Gastroesophageal sphincter (tissue), 4 donors: ENCODE data around the gene SMURF2. TPM values are rescaled to one million over a fixed set of nuclear protein-coding genes. Genes with fewer than 3 reads are reported as not detected.
"Not testable (repeated sequence)": the region's sequence is repeated elsewhere in the genome, so short reads cannot be mapped to it uniquely, and the experiment has no call there.

Experiments
- ATAC-seq: fragments of 150-250 bp; one replicate; pipeline ENCODE4 v1.9.1; 2016; ENCODE audit warnings: mild to moderate bottlenecking, moderate library complexity
- H3K27ac ChIP-seq, 4 donors: fragments of 200-600 bp; sonication (generic) in 3 of 4; 1 replicate in 3 of 4; 2 replicates in 1 of 4; pipeline ENCODE4 v1.5.1; 2016 to 2019
- H3K27me3 ChIP-seq: fragments of 200-600 bp; sonication (generic); one replicate; pipeline ENCODE4 v1.5.1; 2019
- H3K36me3 ChIP-seq, 2 donors: fragments of 200-600 bp; sonication (generic); one replicate each; pipeline ENCODE4 v1.5.1; 2019; ENCODE audit warnings: control low read depth in 1 of 2
- H3K4me1 ChIP-seq, 3 donors: fragments of 200-600 bp; sonication (generic); 1 replicate in 2 of 3; 2 replicates in 1 of 3; pipeline ENCODE4 v1.5.1; 2016 to 2019; ENCODE audit warnings: control low read depth in 2 of 3
- H3K4me3 ChIP-seq, 2 donors: fragments of 200-600 bp; sonication (generic); one replicate each; pipeline ENCODE4 v1.5.1; 2019; ENCODE audit warnings: mild to moderate bottlenecking in 1 of 2, moderate library complexity in 1 of 2
- H3K9me3 ChIP-seq, 3 donors: fragments of 200-600 bp; sonication (generic); one replicate each; pipeline ENCODE4 v1.5.1; 2017 to 2019; ENCODE audit warnings: control low read depth in 2 of 3
- EP300 ChIP-seq: sonication (generic); formaldehyde crosslinking; IDR thresholded peaks from one replicate; pipeline ENCODE4 v1.6.1; 2017; ENCODE audit warnings: antibody characterized with exemption, mild to moderate bottlenecking
- POLR2A ChIP-seq, 2 donors: fragments of 450-650 bp; IDR thresholded peaks; one replicate each; pipeline ENCODE4 v1.6.1; 2017; ENCODE audit warnings: antibody characterized with exemption in 2 of 2, mild to moderate bottlenecking in 2 of 2, moderate library complexity in 1 of 2
- POLR2AphosphoS5 ChIP-seq: sonication (generic); formaldehyde crosslinking; IDR thresholded peaks from one replicate; pipeline ENCODE4 v1.6.1; 2017; ENCODE audit warnings: antibody characterized with exemption
- WGBS, 2 donors: methylation state at CpG; one replicate each; pipeline ENCODE4 v1.1.5; 2018; ENCODE audit warnings: low coverage in 1 of 2; 5-methylcytosine and 5-hydroxymethylcytosine counted together
- total RNA-seq, 4 donors: library from RNA; depleted of rRNA; stranded (reverse); fragments of >200 nt; gene quantifications; one replicate each; pipeline ENCODE4 v1.1.0, GENCODE V29; 2016
- TF ChIP-seq, protein P1 (sequence below), 4 experiments: fragments of 200-600 bp in 2 of 4; fragments of 450-650 bp in 2 of 4; sonication (generic) in 1 of 4; IDR thresholded peaks; one replicate each; pipeline ENCODE4 v1.5.1; 2017 to 2019; ENCODE audit warnings: antibody characterized with exemption in 4 of 4, mild to moderate bottlenecking in 2 of 4, moderate library complexity in 2 of 4

The SMURF2 gene
- total RNA-seq, 4 donors from 2014 or later: 35.0 to 60.8 (median 37.9) TPM

DNA sequence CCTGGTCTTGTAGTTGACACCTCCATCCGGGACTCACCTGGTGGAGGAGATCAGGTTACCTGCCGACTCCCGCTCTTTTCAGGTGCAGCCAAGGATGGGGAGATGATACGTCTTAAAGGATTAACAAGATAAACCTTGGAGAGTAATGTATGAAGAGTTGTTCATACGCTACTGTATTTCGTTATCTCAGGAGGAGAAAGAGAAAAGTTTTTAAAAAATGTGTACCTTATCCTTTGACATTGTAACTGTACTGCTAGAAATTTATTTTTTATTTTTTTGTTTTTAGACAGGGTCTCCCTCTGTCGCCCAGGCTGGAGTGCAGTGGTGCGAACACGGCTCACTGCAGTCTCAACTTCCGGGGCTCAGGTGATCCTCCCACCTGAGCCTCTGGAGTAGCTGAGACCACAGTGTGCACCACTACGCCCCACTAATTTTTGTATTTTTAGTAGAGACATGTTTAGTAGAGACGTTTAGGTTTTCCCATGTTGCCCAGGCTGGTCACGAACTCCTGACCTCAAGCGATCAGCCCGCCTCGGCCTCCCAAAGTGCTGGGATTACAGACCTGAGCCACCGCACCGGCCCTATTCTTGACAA is 764 bp upstream of the SMURF2 start:
- peak overlapping the region in 3 of 4 donors; percentile 93 to 96 (median 96) for H3K27ac ChIP-seq
- H3K4me1 ChIP-seq: peaks cover 0 to 37% (median 16%) of the 10 kb centered on the region in 3 donors
- no peaks in the 10 kb centered on the region for H3K27me3 ChIP-seq
- peak overlapping the region; percentile 83 to 93 for H3K4me3 ChIP-seq
- H3K9me3 ChIP-seq: no peaks in the 10 kb centered on the region
- TF ChIP-seq, protein P1, sequence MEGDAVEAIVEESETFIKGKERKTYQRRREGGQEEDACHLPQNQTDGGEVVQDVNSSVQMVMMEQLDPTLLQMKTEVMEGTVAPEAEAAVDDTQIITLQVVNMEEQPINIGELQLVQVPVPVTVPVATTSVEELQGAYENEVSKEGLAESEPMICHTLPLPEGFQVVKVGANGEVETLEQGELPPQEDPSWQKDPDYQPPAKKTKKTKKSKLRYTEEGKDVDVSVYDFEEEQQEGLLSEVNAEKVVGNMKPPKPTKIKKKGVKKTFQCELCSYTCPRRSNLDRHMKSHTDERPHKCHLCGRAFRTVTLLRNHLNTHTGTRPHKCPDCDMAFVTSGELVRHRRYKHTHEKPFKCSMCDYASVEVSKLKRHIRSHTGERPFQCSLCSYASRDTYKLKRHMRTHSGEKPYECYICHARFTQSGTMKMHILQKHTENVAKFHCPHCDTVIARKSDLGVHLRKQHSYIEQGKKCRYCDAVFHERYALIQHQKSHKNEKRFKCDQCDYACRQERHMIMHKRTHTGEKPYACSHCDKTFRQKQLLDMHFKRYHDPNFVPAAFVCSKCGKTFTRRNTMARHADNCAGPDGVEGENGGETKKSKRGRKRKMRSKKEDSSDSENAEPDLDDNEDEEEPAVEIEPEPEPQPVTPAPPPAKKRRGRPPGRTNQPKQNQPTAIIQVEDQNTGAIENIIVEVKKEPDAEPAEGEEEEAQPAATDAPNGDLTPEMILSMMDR (IDR thresholded peaks at IDR 0.05): no peak
- TF ChIP-seq POLR2A (IDR thresholded peaks at IDR 0.05) (no peak), EP300 (no peak), POLR2AphosphoS5 (no peak)
- ATAC-seq: no peak
- H3K36me3 ChIP-seq: no peaks in the 10 kb centered on the region
- 40 to 66% methylated on average over 5 to 17 of the region's 18 CpGs for WGBS, 2 donors

DNA sequence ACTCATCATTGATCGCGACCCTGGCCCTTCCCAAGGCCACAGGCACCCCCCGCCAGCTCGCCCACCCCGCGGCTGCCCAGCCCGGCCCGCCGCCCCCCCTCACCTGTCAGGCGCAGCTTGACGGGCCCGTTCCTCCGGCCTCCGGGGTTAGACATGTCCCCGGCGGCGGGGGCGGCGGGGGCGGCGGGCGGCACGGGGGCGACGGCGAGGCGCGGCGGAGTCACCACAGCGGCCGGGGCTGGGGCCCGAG is 456 bp downstream of the SMURF2 start:
- Histone ChIP-seq H3K9me3 (no peaks in the 10 kb centered on the region), H3K27ac (peak overlapping the region; percentile 72 to 96 (median 94)), H3K36me3 (no peaks in the 10 kb centered on the region), H3K4me3 (peak overlapping the region; percentile 83 to 93), H3K27me3 (no peaks in the 10 kb centered on the region), H3K4me1 (peaks cover 0 to 50% (median 21%) of the 10 kb centered on the region in 3 donors)
- ATAC-seq: peak; percentile 44
- TF ChIP-seq EP300 (no peak), POLR2A (IDR thresholded peaks at IDR 0.05) (no peak), POLR2AphosphoS5 (no peak)
- TF ChIP-seq, protein P1 (IDR thresholded peaks at IDR 0.05): no peak
- 0% methylated on average over 2 of the region's 32 CpGs for WGBS, 2 donors

DNA sequence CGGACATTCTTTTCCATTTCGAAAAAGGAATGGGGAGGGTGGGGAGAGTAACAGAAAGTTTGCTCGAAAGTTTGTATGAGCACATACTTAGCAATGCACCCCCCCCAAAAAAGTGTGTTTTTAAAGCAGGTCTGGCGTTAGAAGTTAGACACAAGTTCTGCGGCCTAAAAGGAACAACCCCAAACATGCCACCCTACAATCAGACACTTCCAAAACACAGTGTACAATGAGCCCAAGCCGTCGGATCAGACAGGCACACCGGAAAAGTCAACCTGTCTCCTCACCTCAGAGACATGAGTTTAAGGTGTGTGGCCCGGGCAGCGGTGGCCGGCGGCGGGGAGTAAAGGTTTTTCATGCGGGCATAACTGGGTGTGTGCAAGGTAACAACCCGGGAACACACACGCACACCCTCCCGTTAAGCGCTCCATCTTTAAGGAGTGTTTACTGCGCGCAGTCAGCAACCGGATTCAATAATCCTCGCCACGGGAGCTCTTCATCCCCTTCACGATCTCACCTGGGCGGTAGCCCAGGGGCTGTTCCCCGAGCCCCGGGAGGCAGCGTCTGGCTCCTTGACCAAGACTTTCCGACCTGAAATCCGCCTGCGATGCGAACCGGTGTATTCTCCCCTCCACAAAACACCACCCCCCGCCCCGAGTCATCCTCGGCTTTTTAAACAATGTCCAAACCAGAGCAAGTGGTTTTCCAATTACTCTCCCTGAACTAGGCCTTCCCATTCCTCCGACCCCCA is 955 bp downstream of the SMURF2 start:
- H3K27me3 ChIP-seq, H3K9me3 ChIP-seq, ATAC-seq, H3K36me3 ChIP-seq: not testable (repeated sequence)
- WGBS, 2 donors: 2% methylated on average over 15 of the region's 37 CpGs
- Histone ChIP-seq H3K27ac (peak overlapping the region; percentile 72 to 96 (median 94)), H3K4me3 (peak overlapping the region; percentile 83 to 93), H3K4me1 (peaks cover 0 to 54% (median 21%) of the 10 kb centered on the region in 3 donors)

DNA sequence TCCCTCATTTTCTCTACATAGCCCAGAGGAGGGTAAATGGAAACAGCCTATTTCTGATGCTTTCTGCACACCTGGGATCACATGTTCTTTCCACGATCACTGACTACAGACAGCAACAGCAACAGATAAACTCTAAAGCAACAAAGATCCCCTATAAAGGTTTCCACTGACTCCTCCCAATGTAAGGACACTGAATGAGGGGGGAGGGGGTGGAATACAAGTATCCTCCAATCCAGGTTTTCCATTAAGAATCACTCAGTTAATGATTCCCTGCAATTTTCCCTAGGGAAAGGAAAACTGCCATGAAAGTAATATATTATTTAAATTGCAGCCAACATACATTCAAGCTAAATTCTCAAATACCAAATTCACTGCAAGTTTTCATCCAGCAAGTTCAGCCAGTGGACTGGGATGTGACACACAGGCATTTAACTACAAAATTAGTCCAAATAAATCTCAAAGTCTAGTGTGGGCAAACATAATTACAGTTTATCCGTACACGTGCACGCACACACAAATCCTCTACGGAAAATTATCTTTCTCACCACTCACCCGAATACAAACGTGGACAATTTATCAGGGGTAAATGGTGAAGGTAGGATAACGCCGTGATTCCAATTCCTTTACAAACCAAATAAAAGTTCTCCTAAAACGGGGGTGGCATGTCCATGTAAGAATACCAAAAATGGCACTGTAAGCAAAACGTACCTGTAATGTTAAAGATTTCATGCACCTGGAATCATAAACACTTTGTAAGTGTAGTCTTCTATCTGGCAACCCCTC is 1.7 kb downstream of the SMURF2 start:
- H3K27me3 ChIP-seq, ATAC-seq, H3K9me3 ChIP-seq, H3K36me3 ChIP-seq: not testable (repeated sequence)
- Histone ChIP-seq H3K4me1 (peaks cover 0 to 54% (median 21%) of the 10 kb centered on the region in 3 donors), H3K4me3 (peak overlapping the region; percentile 83 to 93), H3K27ac (peak overlapping the region in 3 of 4 donors; percentile 93 to 96 (median 96))
- 7 to 10% methylated on average over 11 of the region's 11 CpGs for whole genome bisulfite sequencing, 2 donors

DNA sequence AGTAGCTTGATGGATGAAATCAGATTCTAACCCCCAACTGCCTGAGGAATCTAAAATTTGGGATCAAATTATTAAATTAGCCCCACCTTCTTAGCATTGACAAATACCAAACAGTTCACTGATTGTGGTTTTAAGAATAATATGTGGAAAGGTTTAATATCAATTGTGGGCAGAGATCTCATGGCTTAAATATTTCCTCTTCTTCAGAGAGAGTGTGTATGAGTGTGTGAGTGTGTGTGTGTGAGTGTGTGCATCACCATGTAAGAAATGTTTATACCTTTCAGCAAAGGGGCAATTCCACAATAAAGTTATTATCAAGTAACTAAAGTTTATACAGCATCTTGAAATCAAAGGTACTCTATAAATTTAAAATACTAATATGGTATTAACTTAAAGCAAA is 3.2 kb downstream of the SMURF2 start:
- no peaks in the 10 kb centered on the region for H3K27me3 ChIP-seq
- no peak overlapping the region for H3K4me3 ChIP-seq
- no peaks in the 10 kb centered on the region for H3K9me3 ChIP-seq
- no peak for ATAC-seq
- peaks cover 0 to 64% (median 21%) of the 10 kb centered on the region in 3 donors for H3K4me1 ChIP-seq
- peak overlapping the region in 3 of 4 donors; percentile 9 to 52 (median 51) for H3K27ac ChIP-seq
- TF ChIP-seq, protein P1 (IDR thresholded peaks at IDR 0.05): no peak
- TF ChIP-seq POLR2A (IDR thresholded peaks at IDR 0.05) (no peak), POLR2AphosphoS5 (no peak), EP300 (no peak)
- H3K36me3 ChIP-seq: no peaks in the 10 kb centered on the region
